ENCODE results near the gene CYTH3. TPM values are rescaled to one million over a fixed set of nuclear protein-coding genes. Genes with fewer than 3 reads are reported as not detected.

The CYTH3 gene
- total and polyA plus RNA-seq, 2 donors (not counting 3 experiments of a cell fraction or from before 2014, with no cell fraction given), result 8.6 to 11.2 TPM

DNA sequence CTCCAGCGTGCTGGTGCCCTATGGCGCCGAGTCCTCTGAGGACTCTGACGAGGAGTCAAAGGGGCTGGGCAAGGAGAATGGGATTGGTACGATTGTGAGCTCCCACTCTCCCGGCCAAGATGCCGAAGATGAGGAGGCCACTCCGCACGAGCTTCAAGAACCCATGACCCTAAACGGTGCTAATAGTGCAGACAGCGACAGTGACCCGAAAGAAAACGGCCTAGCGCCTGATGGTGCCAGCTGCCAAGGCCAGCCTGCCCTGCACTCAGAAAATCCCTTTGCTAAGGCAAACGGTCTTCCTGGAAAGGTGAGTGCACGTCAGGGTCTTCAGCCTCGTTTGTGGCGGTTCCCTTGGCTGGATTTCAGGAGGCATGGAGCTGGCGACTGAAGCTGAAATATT is 122.4 kb downstream of the CYTH3 start:
- intact Hi-C loops (cut with micrococcal nuclease), result loop anchor here (10.0 kb wide), 1 partner anchor 155 kb away; no protein-coding TSS in a partner anchor
- Histone ChIP-seq H3K36me3 (ENCODE audit: control insufficient read depth in 2 of 2, extremely low read depth in 1 of 2, insufficient read depth in 2 of 2, low read length in 2 of 2) (peaks cover 37% of the 10 kb centered on the region in 2 experiments), H3K27ac (ENCODE audit: insufficient read depth, low read depth, low read length) (no peak overlapping the region), H3K9me1 (replicated peaks; ENCODE audit: control insufficient read depth, extremely low read depth, insufficient read depth, low read length) (no peaks in the 10 kb centered on the region), H3K9me3 (replicated peaks; ENCODE audit: control insufficient read depth, insufficient read depth, low read length) (no peaks in the 10 kb centered on the region), H3K27me3 (ENCODE audit: control insufficient read depth in 2 of 2, insufficient read depth in 2 of 2, low read length in 2 of 2) (no peaks in the 10 kb centered on the region), H4K20me1 (replicated peaks; ENCODE audit: control insufficient read depth, extremely low read depth, insufficient read depth, low read length) (no peaks in the 10 kb centered on the region), H3K4me1 (ENCODE audit: control insufficient read depth, extremely low read depth, insufficient read depth, low read length) (no peaks in the 10 kb centered on the region), H3K4me2 (ENCODE audit: insufficient read depth, low read length) (no peak overlapping the region), H3K4me3 (replicated peaks in 1 of 3; ENCODE audit: insufficient read depth in 1 of 3, low read depth in 1 of 3, low read length in 3 of 3) (no peak overlapping the region), H3K79me2 (ENCODE audit: control insufficient read depth, insufficient read depth, low read length) (no peaks in the 10 kb centered on the region), H3K9ac (replicated peaks; ENCODE audit: extremely low read depth, insufficient read depth, low read length) (no peak overlapping the region), H2AFZ (ENCODE audit: low read depth, low read length) (no peak overlapping the region)
- TF ChIP-seq JUN (IDR thresholded peaks at IDR 0.05; ENCODE audit: borderline replicate concordance, insufficient read depth, insufficient read length, low read depth) (no peak), CTCF (IDR thresholded peaks at IDR 0.05; ENCODE audit: extremely low read depth in 1 of 2, insufficient read depth in 1 of 2, low read depth in 1 of 2, low read length in 2 of 2) (no peak), POLR2A (IDR thresholded peaks at IDR 0.05; ENCODE audit: low read depth, low read length) (no peak)
- TF ChIP-seq, protein P1, sequence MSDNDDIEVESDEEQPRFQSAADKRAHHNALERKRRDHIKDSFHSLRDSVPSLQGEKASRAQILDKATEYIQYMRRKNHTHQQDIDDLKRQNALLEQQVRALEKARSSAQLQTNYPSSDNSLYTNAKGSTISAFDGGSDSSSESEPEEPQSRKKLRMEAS (IDR thresholded peaks at IDR 0.05; ENCODE audit: insufficient read depth, insufficient read length), result no peak
- FAIRE-seq (no peak), DNase-seq (ENCODE audit: low read depth, low spot score) (no peak)
- ChIA-PET POLR2A (no interaction called here), CTCF (interaction anchor here (3.6 kb wide), 1 partner anchor 10 kb away, joined by 13 read pairs; no protein-coding TSS in a partner anchor)
- dilution Hi-C loops (cut with MboI; ENCODE audit: extremely low pct_ligation_motif_present, low sequenced_read_pairs), result no loop called here
- TSS peak; percentile 42 for BruUV-seq (replicated peaks)

DNA sequence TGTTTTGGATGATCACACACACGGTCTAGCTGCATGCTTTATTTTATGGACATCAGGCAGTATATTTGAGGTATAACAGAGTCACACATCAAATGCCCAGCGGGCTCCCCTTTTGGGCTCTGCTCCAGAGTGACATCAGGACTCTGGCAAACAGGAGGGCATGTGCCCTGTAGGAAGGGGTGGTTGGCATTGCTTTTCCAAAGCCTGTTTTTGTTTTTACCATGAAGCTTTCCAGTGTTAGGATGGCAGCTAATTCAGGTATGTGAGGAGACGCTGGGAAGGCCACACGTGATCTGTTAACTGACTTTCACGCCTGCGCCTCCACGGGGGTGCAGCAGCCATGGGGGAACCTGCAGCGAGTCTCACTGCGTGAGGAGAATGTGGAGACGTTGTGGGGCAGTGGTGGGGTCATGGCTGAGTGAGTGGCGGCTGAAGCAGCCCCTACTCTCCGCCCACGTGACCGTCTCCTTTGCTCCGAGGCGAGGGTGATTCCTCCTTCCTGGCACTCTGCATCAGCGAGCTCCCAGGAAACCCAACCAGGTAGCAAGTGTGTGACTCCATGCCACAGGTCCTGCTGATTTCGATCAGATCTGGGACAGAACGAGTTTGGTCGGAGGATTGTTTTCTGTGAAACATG is 123.6 kb downstream of the CYTH3 start:
- Histone ChIP-seq H3K79me2 (ENCODE audit: control insufficient read depth, insufficient read depth, low read length) (no peaks in the 10 kb centered on the region), H3K4me3 (replicated peaks in 1 of 3; ENCODE audit: insufficient read depth in 1 of 3, low read depth in 1 of 3, low read length in 3 of 3) (no peak overlapping the region), H3K4me1 (ENCODE audit: control insufficient read depth, extremely low read depth, insufficient read depth, low read length) (no peaks in the 10 kb centered on the region), H2AFZ (ENCODE audit: low read depth, low read length) (no peak overlapping the region), H3K9ac (replicated peaks; ENCODE audit: extremely low read depth, insufficient read depth, low read length) (no peak overlapping the region), H4K20me1 (replicated peaks; ENCODE audit: control insufficient read depth, extremely low read depth, insufficient read depth, low read length) (no peaks in the 10 kb centered on the region), H3K9me3 (replicated peaks; ENCODE audit: control insufficient read depth, insufficient read depth, low read length) (no peaks in the 10 kb centered on the region), H3K27ac (ENCODE audit: insufficient read depth, low read depth, low read length) (no peak overlapping the region), H3K36me3 (ENCODE audit: control insufficient read depth in 2 of 2, extremely low read depth in 1 of 2, insufficient read depth in 2 of 2, low read length in 2 of 2) (peaks cover 34% of the 10 kb centered on the region in 2 experiments), H3K4me2 (ENCODE audit: insufficient read depth, low read length) (no peak overlapping the region), H3K27me3 (ENCODE audit: control insufficient read depth in 2 of 2, insufficient read depth in 2 of 2, low read length in 2 of 2) (no peaks in the 10 kb centered on the region), H3K9me1 (replicated peaks; ENCODE audit: control insufficient read depth, extremely low read depth, insufficient read depth, low read length) (no peaks in the 10 kb centered on the region)
- DNase-seq (ENCODE audit: low read depth, low spot score), result no peak
- FAIRE-seq, result no peak
- dilution Hi-C loops (cut with MboI; ENCODE audit: extremely low pct_ligation_motif_present, low sequenced_read_pairs), result no loop called here
- intact Hi-C loops (cut with micrococcal nuclease), result loop anchor here (10.0 kb wide), 1 partner anchor 154 kb away; no protein-coding TSS in a partner anchor
- ChIA-PET CTCF (interaction anchor here (1.4 to 3.6 kb wide), 3 partner anchors 11 to 174 kb away, joined by 4 to 13 read pairs (median 4); no protein-coding TSS in a partner anchor), POLR2A (no interaction called here)
- no TSS peak for BruUV-seq (replicated peaks)
- TF ChIP-seq CTCF (IDR thresholded peaks at IDR 0.05; ENCODE audit: extremely low read depth in 1 of 2, insufficient read depth in 1 of 2, low read depth in 1 of 2, low read length in 2 of 2) (no peak), FOS (IDR thresholded peaks at IDR 0.05; ENCODE audit: borderline replicate concordance, insufficient read depth, low read length) (no peak), POLR2AphosphoS5 (IDR thresholded peaks at IDR 0.05; ENCODE audit: insufficient read depth, low read depth, low read length) (no peak), EZH2 (IDR thresholded peaks at IDR 0.05; ENCODE audit: borderline replicate concordance, low read depth, low read length, severe bottlenecking) (no peak), GATA2 (IDR thresholded peaks at IDR 0.05; ENCODE audit: insufficient read depth, insufficient read length, low read depth, low read length) (no peak), MYC (IDR thresholded peaks at IDR 0.05; ENCODE audit: low read depth, low read length) (no peak), JUN (IDR thresholded peaks at IDR 0.05; ENCODE audit: borderline replicate concordance, insufficient read depth, insufficient read length, low read depth) (no peak), POLR2A (IDR thresholded peaks at IDR 0.05; ENCODE audit: low read depth, low read length) (no peak)
- TF ChIP-seq, protein P1 (IDR thresholded peaks at IDR 0.05; ENCODE audit: insufficient read depth, insufficient read length), result no peak

Data from endothelial cell of umbilical vein (primary cell).